Limb (tissue), 2 donors: Measurements from ENCODE around the gene EMILIN2.
A peak's percentile ranks its signal among the peaks of the same experiment; 100 is the strongest.
"Not testable (repeated sequence)": the region's sequence is repeated elsewhere in the genome, so short reads cannot be mapped to it uniquely, and the experiment has no call there.

Source experiments
- DNase-seq, 2 donors: peaks; one replicate each; pipeline ENCODE4 v3.0.0-alpha.2; 2016; ENCODE audit errors: extremely low spot score in 2 of 2

Gene EMILIN2

GRCh38 chr18:2843146-2843545 is 3.7 kb upstream of the EMILIN2 start:
- no peak for DNase-seq

DNA sequence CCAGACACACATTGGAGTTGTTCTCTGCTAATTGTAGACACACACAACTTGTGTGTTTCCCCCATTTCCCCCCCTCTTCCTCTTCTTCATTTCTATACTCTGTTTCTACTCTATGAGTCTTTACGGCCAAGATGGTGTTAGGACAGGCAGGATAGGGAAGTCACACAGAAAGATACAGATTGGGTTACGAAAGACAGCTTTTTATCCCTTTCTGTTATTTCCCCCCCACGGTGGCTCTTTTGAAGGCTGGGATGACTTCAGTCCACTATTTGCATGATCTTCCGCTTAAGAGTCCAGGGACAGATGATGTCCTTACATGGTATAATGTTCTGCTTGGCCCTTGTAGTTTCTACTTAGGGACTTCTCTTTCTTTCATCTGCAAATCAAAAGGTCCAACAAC is 1.6 kb upstream of the EMILIN2 start:
- no peak for DNase-seq

- DNase-seq: peak in 1 of 2 donors; percentile 76
These were observed 776 bp downstream of the EMILIN2 start for GRCh38 chr18:2847317-2848246.

DNA sequence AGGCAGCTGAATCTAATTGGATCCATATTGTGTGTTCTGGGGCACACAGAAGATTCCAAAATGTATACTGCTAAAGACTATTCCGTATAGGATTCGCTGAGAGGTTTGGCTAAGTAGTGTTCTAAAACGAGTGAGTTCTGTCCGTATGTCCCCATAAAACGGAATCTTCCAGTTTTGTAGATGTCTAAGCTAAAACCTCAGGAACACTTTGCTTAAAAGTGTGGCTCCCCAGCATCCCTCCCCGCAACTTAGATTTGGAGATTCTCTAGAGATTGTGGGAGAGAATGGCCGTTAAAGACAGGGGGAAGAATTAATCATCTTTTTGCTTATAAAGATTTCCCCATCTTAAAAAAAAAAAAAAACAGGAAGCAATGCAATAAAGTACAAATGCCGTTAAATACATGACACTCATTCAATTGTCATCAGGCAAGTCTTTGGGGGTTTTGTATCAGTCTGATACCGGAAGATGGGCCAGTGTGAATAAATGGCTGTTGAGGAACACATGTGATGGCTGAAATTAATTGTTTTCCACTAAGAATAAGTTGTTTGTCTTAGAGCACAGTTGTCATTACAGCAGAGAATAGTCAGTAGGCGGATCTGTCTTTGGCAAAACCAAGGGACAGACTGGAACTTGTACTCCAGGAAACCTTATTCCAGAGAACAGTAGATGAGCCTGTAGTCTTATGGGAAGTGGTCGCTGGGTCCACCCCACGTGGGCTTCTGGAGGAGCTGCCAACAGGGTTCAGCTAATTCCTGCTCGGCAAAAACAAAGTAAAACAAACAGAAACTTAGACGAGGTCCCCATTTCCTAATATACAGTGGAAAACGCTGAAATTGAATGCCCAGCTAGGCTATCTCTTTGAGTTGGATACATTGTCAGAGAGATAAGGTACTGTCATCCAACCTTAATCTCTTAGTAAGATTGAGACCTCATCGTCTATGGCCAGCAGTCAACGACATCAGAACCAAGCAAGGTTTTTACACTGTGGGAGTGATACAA is 1.7 kb downstream of the EMILIN2 start:
- peak in 1 of 2 donors; percentile 36 for DNase-seq

DNA sequence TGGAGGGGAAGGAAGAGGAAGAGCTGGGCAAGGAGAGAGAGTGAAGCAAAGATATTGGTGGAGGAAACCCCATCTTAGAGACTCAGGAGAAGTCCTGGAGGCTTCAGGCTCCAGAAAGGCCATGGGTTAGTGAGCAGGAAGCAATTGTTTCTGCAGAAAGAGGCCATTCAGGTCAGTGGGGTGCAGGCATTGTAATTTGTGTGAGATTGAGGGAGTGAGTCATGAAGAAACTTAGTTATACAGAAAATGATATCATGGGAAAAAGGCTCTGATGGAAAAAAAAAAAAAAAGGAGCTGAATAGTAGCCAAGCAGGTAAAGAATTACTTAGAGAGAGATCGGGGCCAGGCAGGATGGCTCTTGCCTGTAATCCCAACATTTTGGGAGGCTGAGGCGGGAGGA is 4.0 kb downstream of the EMILIN2 start:
- no peak for DNase-seq

- no peak for DNase-seq
These were observed 5.0 kb downstream of the EMILIN2 start for GRCh38 chr18:2851771-2852170.

DNA sequence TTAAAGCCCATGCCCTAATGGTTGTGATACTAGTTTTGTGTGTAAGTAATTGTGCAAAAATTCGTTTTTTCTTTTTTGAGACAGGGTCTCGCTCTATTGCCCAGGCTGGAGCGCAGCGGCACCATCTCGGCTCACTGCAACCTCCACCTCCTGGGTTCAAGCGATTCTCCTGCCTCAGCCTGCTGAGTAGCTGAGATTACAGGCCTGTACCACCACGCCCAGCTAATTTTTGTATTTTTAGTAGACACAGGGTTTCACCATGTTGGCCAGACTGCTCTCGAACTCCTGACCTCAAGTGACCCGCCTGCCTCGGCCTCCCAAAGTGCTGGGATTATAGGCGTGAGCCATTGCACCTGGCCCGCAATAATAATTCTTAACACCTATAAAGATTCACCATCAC is 5.7 kb downstream of the EMILIN2 start:
- not testable (repeated sequence) for DNase-seq

- DNase-seq: no peak
These were observed 6.5 kb downstream of the EMILIN2 start for GRCh38 chr18:2853173-2853925.

- peak in 1 of 2 donors; percentile 29 for DNase-seq
These were observed 7.3 kb downstream of the EMILIN2 start for GRCh38 chr18:2853926-2854664.

GRCh38 chr18:2854875-2855274 is 8.1 kb downstream of the EMILIN2 start:
- DNase-seq: no peak

DNA sequence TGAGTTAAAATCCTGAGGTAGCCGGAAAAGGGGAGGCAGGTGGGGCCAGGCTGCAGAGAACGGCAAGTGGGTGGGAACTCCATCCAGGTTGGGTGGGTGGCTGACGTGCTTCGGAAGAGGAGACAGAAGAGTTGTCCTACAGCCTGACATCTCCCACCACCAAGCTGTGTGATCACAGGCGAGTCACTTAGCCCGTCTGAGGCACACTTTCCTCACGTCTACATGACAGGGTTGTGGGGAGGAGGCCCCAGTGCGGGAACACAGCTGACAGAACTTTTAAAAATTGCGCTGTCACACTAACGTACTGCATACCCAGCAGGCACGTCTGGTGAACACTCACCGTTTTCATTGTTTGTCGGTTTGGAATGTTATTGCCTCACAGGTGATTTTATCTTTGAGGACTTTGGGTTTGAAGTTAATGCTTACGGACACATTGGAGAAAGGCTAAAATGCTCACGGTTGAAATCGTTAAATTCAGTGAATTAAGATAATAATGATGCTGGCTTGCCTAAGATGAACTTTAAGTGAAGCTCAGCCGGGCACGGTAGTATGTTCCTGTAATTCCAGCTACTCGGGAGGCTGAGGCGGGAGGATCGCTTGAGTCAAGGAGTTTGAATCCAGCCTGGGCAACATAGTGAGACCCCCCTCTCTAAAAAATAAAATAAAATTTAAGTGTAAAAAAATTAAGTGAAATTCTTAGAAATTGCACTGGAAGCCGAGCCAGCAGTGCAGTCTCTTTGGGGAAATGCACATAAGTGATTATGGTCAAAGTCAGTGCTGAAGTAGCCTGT is 8.9 kb downstream of the EMILIN2 start:
- DNase-seq: no peak

- DNase-seq: no peak
These were observed 9.9 kb downstream of the EMILIN2 start for GRCh38 chr18:2856547-2857170.

DNA sequence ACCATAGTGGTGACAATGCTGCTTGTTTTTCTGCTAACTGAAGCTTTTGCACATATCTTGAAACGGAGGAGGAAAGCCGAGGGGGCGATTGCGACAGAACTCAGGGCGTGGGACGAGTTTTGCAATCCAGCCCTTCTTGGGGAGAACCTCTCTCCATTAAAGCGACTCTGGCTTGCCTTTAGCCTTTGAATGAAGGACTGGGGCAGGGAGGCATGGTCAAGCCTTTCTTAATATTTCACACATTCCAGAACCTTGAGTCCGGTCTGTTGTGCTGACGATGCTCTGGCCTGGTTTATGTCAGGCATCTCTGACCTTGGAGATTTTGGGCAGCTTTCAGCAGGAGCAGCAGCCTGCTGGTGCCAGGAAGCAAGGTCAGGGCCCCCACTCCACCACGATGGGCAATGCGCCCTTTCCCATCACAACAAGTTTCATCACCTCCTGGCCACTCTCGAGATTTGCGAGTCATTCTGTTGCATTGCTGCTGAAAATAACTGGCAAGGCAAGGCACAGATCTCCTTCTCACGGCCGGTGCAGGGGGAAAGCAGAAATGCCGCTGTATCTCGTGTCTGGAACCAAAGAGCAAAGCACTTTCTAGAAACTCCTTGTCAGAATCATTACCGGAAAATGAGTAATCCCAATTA is 10.8 kb downstream of the EMILIN2 start:
- no peak for DNase-seq

DNA sequence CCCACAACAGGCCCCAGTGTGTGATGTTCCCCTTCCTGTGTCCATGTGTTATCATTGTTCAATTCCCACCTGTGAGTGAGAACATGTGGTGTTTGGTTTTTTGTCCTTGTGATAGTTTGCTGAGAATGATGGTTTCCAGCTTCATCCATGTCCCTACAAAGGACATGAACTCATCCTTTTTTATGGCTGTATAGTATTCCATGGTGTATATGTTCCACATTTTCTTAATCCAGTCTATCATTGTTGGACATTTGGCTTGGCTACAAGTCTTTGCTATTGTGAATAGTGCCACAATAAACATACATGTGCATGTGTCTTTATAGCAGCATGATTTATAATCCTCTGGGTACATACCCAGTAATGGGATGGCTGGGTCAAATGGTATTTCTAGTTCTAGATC is 13.6 kb downstream of the EMILIN2 start:
- not testable (repeated sequence) for DNase-seq

DNA sequence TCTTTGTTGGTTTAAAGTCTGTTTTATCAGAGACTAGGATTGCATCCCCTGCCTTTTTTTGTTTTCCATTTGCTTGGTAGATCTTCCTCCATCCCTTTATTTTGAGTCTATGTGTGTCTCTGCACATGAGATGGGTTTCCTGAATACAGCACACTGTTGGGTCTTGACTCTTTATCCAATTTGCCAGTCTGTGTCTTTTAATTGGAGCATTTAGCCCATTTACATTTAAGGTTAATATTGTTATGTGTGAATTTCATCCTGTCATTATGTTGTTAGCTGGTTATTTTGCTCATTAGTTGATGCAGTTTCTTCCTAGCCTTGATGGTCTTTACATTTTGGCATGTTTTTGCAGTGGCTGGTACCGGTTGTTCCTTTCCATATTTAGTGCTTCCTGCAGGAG is 17.2 kb downstream of the EMILIN2 start:
- DNase-seq: not testable (repeated sequence)

DNA sequence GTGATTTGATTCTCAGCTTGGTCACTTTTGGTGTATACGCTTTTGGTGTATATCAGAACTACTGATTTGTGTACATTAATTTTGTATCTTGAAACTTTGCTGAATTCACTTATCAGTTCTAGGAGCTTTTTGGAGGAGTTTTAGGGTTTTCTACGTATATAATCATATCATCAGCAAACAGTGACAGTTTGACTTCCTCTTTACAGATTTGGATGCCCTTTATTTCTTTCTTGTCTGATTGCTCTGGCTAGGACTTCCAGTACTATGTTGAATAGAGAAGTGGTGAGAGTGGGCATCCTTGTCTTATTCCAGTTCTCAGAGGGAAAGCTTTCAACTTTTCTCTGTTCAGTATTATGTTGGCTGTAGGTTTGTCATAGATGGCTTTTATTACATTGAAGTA is 19.7 kb downstream of the EMILIN2 start:
- DNase-seq: not testable (repeated sequence)

DNA sequence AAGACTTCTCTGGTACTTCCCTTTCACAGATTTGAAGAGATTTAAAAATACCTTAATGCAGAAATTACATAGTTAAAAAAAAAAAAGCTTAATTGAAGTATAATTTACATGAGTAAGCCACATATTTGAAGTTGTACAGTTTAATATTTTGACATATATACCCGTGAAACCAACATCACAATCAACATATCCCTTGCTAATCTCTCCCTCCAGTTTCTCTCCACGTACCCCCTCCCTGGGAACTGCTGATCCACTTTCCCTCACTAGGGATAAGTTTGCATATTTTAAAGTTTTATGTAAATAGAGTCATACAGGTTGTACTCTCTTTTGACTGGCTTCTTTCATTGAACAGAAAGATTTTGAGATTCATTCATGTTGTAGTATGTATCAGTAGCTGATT is 22.4 kb downstream of the EMILIN2 start:
- no peak for DNase-seq

- DNase-seq: no peak
These were observed 24.4 kb downstream of the EMILIN2 start for GRCh38 chr18:2871111-2871720.
